ENCODE data around the gene XYLB. TPM values are rescaled to one million over a fixed set of nuclear protein-coding genes. Genes with fewer than 3 reads are reported as not detected.
"Not testable (repeated sequence)": the region's sequence is repeated elsewhere in the genome, so short reads cannot be mapped to it uniquely, and the experiment has no call there.

The XYLB gene
- total RNA-seq, 2 donors from 2014 or later: 6.3 to 10.1 TPM

DNA sequence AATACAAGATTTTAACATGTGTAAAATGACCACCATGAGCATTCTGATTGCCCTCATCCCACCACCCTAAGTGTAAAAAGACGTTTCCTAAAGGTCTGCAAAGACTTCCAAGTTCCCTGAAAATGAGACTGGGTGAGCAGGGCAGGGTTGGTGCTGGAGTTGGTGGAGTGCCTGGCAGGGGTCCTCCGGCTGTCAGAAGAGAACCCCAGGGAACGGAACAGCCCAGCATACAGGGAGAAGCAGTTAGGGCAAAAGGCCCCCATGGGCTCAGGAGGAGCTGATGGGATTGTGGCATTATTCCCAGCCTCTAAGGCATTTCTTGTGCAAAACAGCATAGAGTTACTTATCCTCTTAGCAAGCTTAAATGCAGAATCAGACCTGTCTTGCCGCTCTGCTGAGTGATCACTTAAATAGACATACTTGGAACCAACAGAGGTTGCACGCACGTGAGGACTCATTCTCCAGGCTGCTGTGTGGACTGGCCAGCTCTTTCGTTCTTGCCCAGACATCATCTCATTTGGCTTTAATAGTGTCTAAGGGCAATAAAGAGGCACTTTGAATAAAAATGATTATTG is 36.0 kb downstream of the XYLB start:
- Mint-ChIP-seq H3K4me1 (no peaks in the 10 kb centered on the region), H3K4me3 (no peak overlapping the region), H3K27me3 (no peaks in the 10 kb centered on the region), H3K27ac (no peak overlapping the region), H3K36me3 (ENCODE audit: low read depth) (peaks cover 5% of the 10 kb centered on the region), H3K9me3 (peaks cover 4% of the 10 kb centered on the region)
- ATAC-seq (replicated peaks): no peak

DNA sequence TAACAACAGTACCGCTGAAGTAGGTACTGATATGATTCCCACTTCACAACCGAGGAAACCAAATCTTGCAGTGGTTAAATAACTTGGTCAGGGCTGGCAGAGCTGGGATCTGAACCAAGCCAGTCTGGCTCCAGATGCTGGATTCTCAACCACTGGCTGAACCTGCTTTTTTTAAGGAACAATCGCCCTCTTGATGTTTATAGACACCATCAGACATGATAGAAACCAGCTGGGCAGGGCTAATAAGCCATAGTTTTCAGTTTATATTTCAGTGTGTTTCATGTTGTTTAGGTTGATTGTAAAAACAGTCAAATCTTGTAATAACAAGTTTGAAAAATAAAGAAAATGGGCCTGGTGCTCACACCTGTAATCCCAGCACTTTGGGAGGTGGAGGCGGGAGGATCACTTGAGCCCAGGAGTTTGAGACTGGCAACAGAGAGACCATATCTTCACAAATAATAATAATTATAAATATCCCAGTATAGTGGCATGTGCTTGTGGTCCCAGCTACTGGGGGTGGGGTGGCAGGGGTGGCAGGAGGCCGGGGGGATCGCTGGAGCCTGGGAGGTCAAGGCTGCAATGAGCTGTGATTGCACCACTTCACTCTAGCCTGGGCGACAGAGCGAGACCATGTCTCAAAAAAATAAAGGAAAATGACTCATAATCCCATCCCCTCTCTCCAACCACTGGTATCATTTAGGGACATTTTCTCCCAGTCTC is 36.7 kb downstream of the XYLB start:
- Mint-ChIP-seq H3K4me1 (no peaks in the 10 kb centered on the region), H3K27ac (no peak overlapping the region), H3K4me3 (no peak overlapping the region), H3K27me3 (no peaks in the 10 kb centered on the region), H3K9me3 (peaks cover 4% of the 10 kb centered on the region), H3K36me3 (ENCODE audit: low read depth) (no peaks in the 10 kb centered on the region)
- ATAC-seq (replicated peaks): no peak

DNA sequence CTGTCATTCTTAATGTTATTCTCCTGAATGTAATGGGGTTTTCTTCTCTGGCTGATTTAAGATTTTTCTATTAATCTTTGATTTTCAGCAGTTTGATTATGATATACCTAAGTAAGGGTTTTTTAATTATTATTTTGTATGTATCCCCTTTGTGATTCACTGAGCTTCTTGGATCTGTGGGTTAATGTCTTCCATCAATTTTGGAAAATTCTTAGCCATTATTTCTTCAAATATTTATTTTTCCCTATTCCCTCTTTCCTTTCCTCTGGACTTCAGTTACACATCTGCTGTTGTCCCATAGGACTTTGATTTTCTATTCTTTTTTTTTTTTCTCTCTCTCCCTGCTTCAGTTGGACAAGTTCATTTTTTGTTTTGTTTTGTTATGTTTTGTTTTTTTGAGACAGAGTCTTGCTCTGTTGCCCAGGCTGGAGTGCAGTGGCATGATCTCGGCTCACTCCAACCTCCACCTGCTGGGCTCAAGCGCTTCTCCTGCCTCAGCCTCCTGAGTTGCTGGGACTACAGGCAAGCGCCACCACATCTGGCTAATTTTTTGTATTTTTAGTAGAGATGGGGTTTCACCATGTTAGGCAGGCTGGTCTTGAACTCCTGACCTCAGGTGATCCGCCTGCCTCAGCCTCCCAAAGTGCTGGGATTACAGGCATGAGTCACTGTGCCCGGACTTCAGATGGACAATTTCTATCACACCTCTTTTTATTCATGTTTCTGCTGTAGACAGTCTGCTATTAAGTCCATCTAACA is 40.6 kb downstream of the XYLB start:
- Mint-ChIP-seq H3K4me1 (no peaks in the 10 kb centered on the region), H3K27ac (no peak overlapping the region), H3K36me3 (ENCODE audit: low read depth) (no peaks in the 10 kb centered on the region), H3K4me3 (no peak overlapping the region), H3K27me3 (no peaks in the 10 kb centered on the region), H3K9me3 (peaks cover 4% of the 10 kb centered on the region)
- no peak for ATAC-seq (replicated peaks)

DNA sequence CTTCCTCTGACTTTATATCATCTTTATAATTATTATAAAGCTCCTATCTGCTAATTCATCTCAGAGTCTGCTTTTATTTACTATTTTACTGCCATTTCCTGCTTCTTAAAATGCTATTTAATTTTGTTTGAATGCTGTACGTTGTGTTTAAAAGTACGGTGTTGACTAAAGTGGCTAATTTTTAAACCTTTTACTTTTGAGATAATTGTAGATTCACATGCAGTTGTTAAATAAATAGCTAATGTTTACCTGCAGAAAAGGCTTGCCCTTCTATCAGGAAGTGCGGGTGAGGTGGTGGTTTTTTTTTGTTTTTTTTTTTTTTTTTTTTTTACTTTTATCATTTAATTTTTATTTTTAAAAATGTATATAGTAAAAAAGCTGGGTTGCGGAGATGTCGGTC is 41.3 kb downstream of the XYLB start:
- Mint-ChIP-seq H3K27me3 (no peaks in the 10 kb centered on the region), H3K4me3 (no peak overlapping the region), H3K36me3 (ENCODE audit: low read depth) (no peaks in the 10 kb centered on the region), H3K27ac (no peak overlapping the region), H3K4me1 (no peaks in the 10 kb centered on the region), H3K9me3 (peaks cover 4% of the 10 kb centered on the region)
- ATAC-seq (replicated peaks): no peak

DNA sequence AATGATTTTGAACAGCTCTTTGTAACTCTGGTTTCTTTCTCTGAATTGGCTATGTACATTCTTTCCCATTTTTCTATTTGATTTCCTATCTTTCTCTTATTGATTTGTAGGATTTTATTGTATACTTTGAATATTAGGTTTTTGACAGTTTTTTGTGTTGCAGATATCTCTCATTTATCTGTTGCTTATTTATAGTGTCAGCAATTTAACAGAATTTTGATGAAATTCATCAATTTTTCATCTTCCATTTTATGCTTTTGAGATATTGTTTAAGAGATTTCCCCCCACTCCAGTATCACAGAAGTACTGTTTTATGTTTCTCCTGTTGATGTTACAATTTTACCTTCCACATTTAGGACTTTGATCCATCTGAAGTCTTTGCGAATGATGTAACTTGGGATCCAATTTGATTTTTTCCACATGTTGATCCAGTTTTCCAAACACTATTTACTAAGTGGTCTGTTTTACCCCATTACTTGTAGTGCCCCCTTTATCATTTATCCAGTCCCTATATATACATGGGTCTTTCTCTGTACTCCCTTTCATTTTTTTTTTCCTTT is 46.1 kb downstream of the XYLB start:
- Mint-ChIP-seq H3K4me1 (no peaks in the 10 kb centered on the region), H3K27me3 (no peaks in the 10 kb centered on the region), H3K4me3 (no peak overlapping the region), H3K9me3 (no peaks in the 10 kb centered on the region), H3K36me3 (ENCODE audit: low read depth) (no peaks in the 10 kb centered on the region), H3K27ac (no peak overlapping the region)
- ATAC-seq (replicated peaks): no peak

DNA sequence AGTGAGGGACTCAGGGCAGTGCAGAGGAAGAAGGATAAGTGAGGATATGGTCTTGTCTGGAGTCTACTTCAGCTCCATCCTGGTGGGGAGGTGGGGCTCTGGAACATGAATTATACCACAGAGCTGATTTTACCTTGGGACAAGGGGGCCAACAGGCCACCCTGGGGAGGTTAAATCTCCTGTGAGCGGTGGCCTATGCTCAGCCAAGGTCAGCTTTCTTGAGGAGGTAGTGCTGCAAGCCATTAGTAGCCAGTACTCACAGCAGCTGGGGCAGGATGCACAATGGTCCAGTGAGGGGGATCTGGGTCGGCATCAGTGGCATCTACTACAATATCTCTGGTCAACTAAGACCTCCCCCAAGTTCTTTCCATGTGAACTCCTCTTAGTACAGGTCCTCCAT is 49.7 kb downstream of the XYLB start:
- Mint-ChIP-seq H3K36me3 (ENCODE audit: low read depth) (peaks cover 10% of the 10 kb centered on the region), H3K4me3 (no peak overlapping the region), H3K9me3 (no peaks in the 10 kb centered on the region), H3K27me3 (no peaks in the 10 kb centered on the region), H3K27ac (no peak overlapping the region), H3K4me1 (no peaks in the 10 kb centered on the region)
- ATAC-seq (replicated peaks): no peak

DNA sequence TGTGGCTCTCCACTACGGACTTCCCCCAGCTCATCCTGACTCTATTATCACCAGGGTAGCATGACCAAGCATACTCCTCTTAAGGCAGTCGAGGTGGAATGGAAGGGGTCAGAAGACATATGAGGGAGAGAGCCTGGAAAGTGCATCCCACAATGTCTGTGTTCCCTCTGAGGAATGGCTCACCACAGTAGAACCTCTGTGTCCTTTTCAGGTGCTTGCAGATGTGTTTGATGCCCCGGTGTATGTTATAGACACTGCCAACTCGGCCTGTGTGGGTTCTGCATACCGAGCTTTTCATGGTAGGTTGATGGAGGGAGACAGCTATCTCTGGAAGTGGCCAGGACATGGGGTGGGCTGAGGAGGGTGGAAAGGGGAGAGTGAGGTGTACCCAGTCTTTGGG is 50.3 kb downstream of the XYLB start:
- Mint-ChIP-seq H3K4me1 (no peaks in the 10 kb centered on the region), H3K27ac (no peak overlapping the region), H3K4me3 (no peak overlapping the region), H3K9me3 (no peaks in the 10 kb centered on the region), H3K27me3 (no peaks in the 10 kb centered on the region), H3K36me3 (ENCODE audit: low read depth) (peaks cover 14% of the 10 kb centered on the region)
- ATAC-seq (replicated peaks): no peak

DNA sequence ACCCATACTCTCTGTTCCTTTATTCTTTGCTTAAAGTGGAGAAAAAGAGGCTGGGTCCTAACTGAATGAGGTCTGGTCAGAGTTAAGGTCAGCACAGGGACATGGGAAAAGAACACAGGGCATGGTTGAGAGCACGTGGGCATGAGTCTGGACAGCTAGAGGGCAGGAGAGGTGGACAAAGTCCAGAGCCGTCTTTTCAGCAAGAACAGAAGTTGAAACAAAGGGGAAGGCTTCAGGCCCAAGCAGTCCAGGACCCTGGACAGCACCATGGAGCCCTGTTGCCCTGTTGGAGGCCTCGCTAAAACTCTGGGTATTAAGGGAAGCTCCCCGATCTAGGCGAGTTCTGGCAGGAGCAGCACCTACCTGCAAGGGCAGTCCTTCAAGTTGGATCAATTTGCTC is 50.7 kb downstream of the XYLB start:
- Mint-ChIP-seq H3K4me1 (no peaks in the 10 kb centered on the region), H3K27ac (no peak overlapping the region), H3K9me3 (no peaks in the 10 kb centered on the region), H3K4me3 (no peak overlapping the region), H3K27me3 (no peaks in the 10 kb centered on the region), H3K36me3 (ENCODE audit: low read depth) (peaks cover 14% of the 10 kb centered on the region)
- no peak for ATAC-seq (replicated peaks)

DNA sequence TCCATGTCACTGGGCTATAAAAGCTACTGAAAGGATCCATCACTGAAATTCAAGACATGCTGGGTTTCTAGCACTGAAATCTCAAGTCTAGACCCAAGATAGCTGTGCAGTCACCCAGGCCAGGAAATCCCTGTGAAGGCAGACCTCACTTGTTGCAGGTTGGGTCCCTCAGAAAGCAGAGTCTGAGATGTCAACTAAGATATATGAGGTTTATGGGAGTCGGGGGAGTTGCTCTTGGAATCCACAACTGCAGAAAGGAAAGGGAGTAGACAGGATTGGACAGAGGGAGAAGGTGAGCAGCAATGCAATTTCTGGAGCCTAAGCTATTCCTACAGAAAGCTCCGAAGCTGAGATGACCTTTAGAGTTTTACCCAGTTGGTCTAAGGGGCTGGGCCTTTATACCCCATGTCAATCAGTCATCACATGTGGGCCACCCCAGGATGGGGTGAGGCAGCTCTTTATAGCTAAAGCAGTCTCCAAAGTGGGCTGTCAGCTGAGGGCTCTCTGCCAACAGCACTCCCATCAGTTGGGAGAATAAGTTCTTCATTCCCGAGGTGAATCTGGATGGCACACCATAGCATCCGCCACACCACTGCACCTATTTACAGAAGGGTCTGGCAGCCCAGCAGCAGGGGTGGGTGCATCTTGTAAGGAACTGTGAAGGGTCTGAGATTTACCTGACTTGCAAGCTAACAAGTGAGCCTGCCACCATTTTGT is 54.8 kb downstream of the XYLB start:
- H3K4me3 Mint-ChIP-seq: no peak overlapping the region
- peaks cover 20% of the 10 kb centered on the region for H3K36me3 Mint-ChIP-seq (ENCODE audit: low read depth)
- ATAC-seq (replicated peaks): no peak
- H3K27me3 Mint-ChIP-seq: no peaks in the 10 kb centered on the region
- H3K4me1 Mint-ChIP-seq: no peaks in the 10 kb centered on the region
- no peaks in the 10 kb centered on the region for H3K9me3 Mint-ChIP-seq
- H3K27ac Mint-ChIP-seq: no peak overlapping the region

DNA sequence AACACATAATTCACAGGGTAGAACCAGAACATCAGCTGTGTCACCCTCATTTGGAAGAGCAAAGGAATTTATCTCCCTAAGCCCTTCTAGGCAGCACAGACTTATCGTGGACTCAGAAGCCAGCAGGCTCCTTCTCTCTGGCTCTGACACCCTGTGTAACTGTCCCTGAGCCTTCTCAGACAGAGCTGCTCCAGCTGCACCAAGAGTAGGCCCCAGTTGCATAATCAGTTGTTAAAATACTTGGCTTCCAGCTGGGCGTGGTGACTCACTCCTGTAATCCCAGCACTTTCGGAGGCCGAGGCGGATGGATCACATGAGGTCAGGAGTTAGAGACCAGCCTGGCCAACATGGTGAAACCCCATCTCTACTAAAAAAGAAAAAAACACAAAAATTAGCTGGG is 57.7 kb downstream of the XYLB start:
- peaks cover 12% of the 10 kb centered on the region for H3K36me3 Mint-ChIP-seq (ENCODE audit: low read depth)
- H3K4me1 Mint-ChIP-seq: no peaks in the 10 kb centered on the region
- H3K27me3 Mint-ChIP-seq: no peaks in the 10 kb centered on the region
- ATAC-seq (replicated peaks): no peak
- no peaks in the 10 kb centered on the region for H3K9me3 Mint-ChIP-seq
- no peak overlapping the region for H3K4me3 Mint-ChIP-seq
- no peak overlapping the region for H3K27ac Mint-ChIP-seq

DNA sequence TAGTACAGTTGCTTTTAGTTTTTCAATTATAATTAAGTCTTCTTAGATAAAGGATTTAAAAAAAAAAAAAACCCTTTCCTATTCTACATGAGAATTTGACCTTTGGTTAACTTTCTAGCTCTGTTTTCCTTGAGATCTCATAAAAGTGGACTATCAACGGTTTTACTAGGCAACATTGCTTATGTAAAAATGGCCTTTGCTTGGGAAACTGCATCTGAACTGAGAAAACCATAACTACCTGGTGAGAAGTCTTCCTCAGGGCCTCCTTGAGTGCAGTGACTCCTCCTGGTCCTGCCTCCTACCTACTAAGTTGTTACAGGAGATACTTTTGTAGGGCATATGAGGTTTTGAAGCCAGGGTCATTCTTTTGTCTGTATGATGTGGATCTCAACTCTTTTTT is 65.0 kb downstream of the XYLB start:
- Mint-ChIP-seq H3K36me3 (ENCODE audit: low read depth) (no peaks in the 10 kb centered on the region), H3K4me1 (no peaks in the 10 kb centered on the region), H3K27ac (no peak overlapping the region), H3K9me3 (no peaks in the 10 kb centered on the region), H3K4me3 (no peak overlapping the region), H3K27me3 (no peaks in the 10 kb centered on the region)
- no peak for ATAC-seq (replicated peaks)

DNA sequence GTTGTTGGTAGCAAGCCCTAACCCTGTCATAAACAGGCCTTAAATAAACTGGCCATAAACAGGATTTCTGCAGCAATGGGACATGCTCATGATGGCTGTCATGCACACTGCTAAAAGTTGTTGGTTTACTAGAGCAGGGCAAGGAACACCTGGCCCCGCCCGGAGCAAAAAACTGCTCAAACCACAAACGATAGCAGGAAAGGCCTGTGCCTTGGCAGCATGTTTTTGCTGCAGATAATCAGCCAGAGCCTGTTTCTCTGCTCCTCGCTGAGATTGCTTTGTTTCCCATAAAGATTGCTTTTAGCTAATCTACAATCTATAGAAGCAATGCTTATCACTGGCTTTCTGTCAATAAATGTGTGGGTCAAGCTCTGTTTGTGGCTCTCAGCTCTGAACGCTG is 74.2 kb downstream of the XYLB start:
- not testable (repeated sequence) for ATAC-seq (replicated peaks); H3K4me3 Mint-ChIP-seq; H3K4me1 Mint-ChIP-seq; H3K9me3 Mint-ChIP-seq; H3K36me3 Mint-ChIP-seq (ENCODE audit: low read depth); H3K27me3 Mint-ChIP-seq
- peak overlapping the region; percentile 21 for H3K27ac Mint-ChIP-seq

DNA sequence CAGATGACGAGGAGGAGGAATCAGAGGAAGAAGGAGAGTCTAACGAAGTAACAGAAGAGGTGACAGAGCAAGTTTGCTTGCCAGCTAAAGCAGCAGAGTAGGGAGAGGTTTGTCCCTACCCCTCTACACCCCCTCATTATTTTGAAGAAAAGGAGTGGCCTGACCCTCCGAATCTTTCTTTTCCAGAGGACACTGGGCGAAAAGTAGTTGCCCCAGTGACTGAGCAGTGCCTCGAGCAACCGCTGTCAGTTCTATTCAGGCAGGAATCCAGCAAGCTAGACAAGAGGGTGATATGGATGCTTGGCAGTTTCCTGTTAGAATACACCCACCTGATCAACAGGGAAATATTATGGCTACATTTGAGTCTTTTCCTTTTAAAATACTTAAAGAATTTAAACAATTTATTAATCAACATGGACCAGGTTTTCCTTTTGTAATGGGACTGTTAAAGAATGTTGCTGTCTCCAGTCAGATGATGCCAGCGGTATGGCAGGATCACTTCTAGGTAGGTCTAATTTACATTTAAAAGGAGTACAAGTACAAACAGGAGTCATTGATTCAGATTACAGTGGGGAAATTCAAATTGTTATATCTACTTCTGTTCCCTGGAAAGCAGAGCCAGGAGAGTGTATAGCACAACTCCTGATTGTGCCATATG is 75.2 kb downstream of the XYLB start:
- H3K27me3 Mint-ChIP-seq: no peaks in the 10 kb centered on the region
- no peaks in the 10 kb centered on the region for H3K36me3 Mint-ChIP-seq (ENCODE audit: low read depth)
- peaks cover 5% of the 10 kb centered on the region for H3K4me1 Mint-ChIP-seq
- ATAC-seq (replicated peaks): no peak
- no peaks in the 10 kb centered on the region for H3K9me3 Mint-ChIP-seq
- no peak overlapping the region for H3K27ac Mint-ChIP-seq
- H3K4me3 Mint-ChIP-seq: no peak overlapping the region

DNA sequence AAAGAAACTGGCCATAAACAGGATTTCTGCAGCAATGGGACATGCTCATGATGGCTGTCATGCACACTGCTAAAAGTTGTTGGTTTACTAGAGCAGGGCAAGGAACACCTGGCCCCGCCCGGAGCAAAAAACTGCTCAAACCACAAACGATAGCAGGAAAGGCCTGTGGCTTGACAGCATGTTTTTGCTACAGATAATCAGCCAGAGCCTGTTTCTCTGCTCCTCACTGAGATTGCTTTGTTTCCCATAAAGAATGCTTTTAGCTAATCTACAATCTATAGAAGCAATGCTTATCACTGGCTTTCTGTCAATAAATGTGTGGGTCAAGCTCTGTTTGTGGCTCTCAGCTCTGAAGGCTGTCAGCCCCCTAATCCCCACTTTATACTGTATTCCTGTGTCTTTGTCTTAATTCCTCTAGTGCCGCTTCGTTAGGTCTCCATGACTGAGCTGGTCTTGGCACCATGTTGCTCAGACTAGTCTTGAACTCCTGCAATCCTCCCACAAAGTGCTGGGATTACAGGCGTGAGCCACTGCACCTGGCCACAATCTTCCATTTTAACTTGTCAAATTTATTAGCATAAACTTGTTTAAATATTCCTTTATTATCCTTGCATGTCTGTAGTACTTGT is 80.3 kb downstream of the XYLB start:
- not testable (repeated sequence) for ATAC-seq (replicated peaks); H3K36me3 Mint-ChIP-seq (ENCODE audit: low read depth); H3K4me3 Mint-ChIP-seq; H3K4me1 Mint-ChIP-seq; H3K9me3 Mint-ChIP-seq; H3K27me3 Mint-ChIP-seq
- H3K27ac Mint-ChIP-seq: peak overlapping the region; percentile 2

All from activated T-helper 17 cell treated with anti-CD3 and anti-CD28 coated beads, Interleukin-2, amount 50 U/mL, for 72 hours (primary cell).